T-helper 1 cell (primary cell): ENCODE measurements around the gene RIOK1.

ENCODE experiments used
- DNase-seq, 5 donors: peaks; one replicate each; pipeline ENCODE4 v3.0.0-alpha.2; 2012 to 2020

Gene RIOK1

GRCh38 chr6:7410851-7411250, 21.2 kb downstream of the RIOK1 start:
- DNase-seq, result no peak

- no peak for DNase-seq
Measured at GRCh38 chr6:7411328-7411727, 21.7 kb downstream of the RIOK1 start.

- DNase-seq, result no peak
Measured at GRCh38 chr6:7413151-7413823, 23.7 kb downstream of the RIOK1 start.

GRCh38 chr6:7414811-7415210, 25.2 kb downstream of the RIOK1 start:
- no peak for DNase-seq

GRCh38 chr6:7417684-7418083, 28.1 kb downstream of the RIOK1 start:
- DNase-seq, result no peak

GRCh38 chr6:7418238-7418905, 28.8 kb downstream of the RIOK1 start:
- no peak for DNase-seq

- no peak for DNase-seq
Measured at GRCh38 chr6:7419065-7419464, 29.5 kb downstream of the RIOK1 start.

- no peak for DNase-seq
Measured at GRCh38 chr6:7421066-7421465, 31.5 kb downstream of the RIOK1 start.

- no peak for DNase-seq
Measured at GRCh38 chr6:7424058-7424457, 34.5 kb downstream of the RIOK1 start.

- DNase-seq, result no peak
Measured at GRCh38 chr6:7424967-7425807, 35.6 kb downstream of the RIOK1 start.

GRCh38 chr6:7425808-7426190, 36.2 kb downstream of the RIOK1 start:
- DNase-seq, result no peak

- no peak for DNase-seq
Measured at GRCh38 chr6:7426447-7427169, 37.0 kb downstream of the RIOK1 start.

GRCh38 chr6:7431313-7431673, 41.7 kb downstream of the RIOK1 start:
- DNase-seq, result no peak

GRCh38 chr6:7431674-7432390, 42.2 kb downstream of the RIOK1 start:
- no peak for DNase-seq

GRCh38 chr6:7432391-7433120, 42.9 kb downstream of the RIOK1 start:
- no peak for DNase-seq

GRCh38 chr6:7433121-7433617, 43.6 kb downstream of the RIOK1 start:
- no peak for DNase-seq

GRCh38 chr6:7434672-7435071, 45.1 kb downstream of the RIOK1 start:
- no peak for DNase-seq

GRCh38 chr6:7438011-7438410, 48.4 kb downstream of the RIOK1 start:
- no peak for DNase-seq

GRCh38 chr6:7439228-7439627, 49.6 kb downstream of the RIOK1 start:
- no peak for DNase-seq

- DNase-seq, result no peak
Measured at GRCh38 chr6:7440476-7440875, 50.9 kb downstream of the RIOK1 start.

GRCh38 chr6:7441048-7441775, 51.6 kb downstream of the RIOK1 start:
- no peak for DNase-seq
